ENCODE results near the gene TRIM49C.
"Not testable (repeated sequence)": the region's sequence is repeated elsewhere in the genome, so short reads cannot be mapped to it uniquely, and the experiment has no call there.

Gene TRIM49C

GRCh38 chr11:90030806-90031205 is at the start of gene TRIM49C:
TSS of gene TRIM49C (plus strand) at chr11:90031106. CDS start at chr11:90035212, 4,106 bp downstream.
- DNase-seq, result not testable (repeated sequence)

GRCh38 chr11:90024184-90024583 is 6.7 kb upstream of the TRIM49C start:
- DNase-seq, result not testable (repeated sequence)

- DNase-seq, result not testable (repeated sequence)
These were observed 20.8 kb downstream of the TRIM49C start for GRCh38 chr11:90051591-90052209.

GRCh38 chr11:90052311-90052710 is 21.4 kb downstream of the TRIM49C start:
- not testable (repeated sequence) for DNase-seq

GRCh38 chr11:90053545-90053944 is 22.6 kb downstream of the TRIM49C start:
- not testable (repeated sequence) for DNase-seq

GRCh38 chr11:90085650-90086049 is 54.7 kb downstream of the TRIM49C start, which contains the start of gene UBTFL1:
TSS of gene UBTFL1 (plus strand) at chr11:90085950. CDS start at chr11:90085950, 0 bp downstream.
- not testable (repeated sequence) for DNase-seq

GRCh38 chr11:90088731-90089130 is 57.8 kb downstream of the TRIM49C start:
- not testable (repeated sequence) for DNase-seq
